Left ventricle myocardium superior (tissue), 1 donor: ENCODE measurements around the gene CALML3. TPM values are rescaled to one million over a fixed set of nuclear protein-coding genes. Genes with fewer than 3 reads are reported as not detected.
A peak's percentile ranks its signal among the peaks of the same experiment; 100 is the strongest.
"Not testable (repeated sequence)": the region's sequence is repeated elsewhere in the genome, so short reads cannot be mapped to it uniquely, and the experiment has no call there.

ENCODE experiments used
- ATAC-seq: fragments of 200-7000 bp; cut with Tn5 transposase; one replicate; pipeline ENCODE4 v1.9.1; 2020; ENCODE audit warnings: mild to moderate bottlenecking, moderate library complexity
- DNase-seq: peaks from one replicate; pipeline ENCODE4 v3.0.0-alpha.2; 2020
- intact Hi-C: fragments of 100-400 bp; cut with micrococcal nuclease; formaldehyde crosslinking; loops from one replicate; pipeline ENCODE4 v1.11.0; 2022
- total RNA-seq: library from RNA; stranded (reverse); fragmentation: NEBNext Ultra II Directional; extraction: Animal tissue kit (Norgen Biotek cat#: 25700); gene quantifications from one replicate; pipeline ENCODE4 v1.2.1, GENCODE V29; 2021
- donor health status: DM: no; HTN: yes; CAD: no; lungs with severe emphysema.

CALML3 gene
- total RNA-seq, 1 donor from 2014 or later = not detected

DNA sequence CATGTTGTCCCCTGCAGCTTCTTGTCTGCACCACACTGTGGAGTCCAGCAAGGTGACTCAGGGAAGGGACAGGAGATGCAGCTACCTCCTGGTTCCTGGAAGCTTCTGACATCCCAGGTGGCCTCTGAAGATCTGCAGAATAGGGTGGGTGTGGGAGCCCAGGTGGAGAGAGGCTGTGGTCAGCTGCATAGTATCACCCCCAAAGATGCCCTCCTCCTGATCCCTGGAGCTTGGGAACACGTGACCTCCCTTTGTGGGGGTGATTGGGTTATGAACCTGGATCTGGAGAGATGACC lies 25.4 kb downstream of the CALML3 start:
- intact Hi-C loops = no loop called here
- DNase-seq = no peak
- ATAC-seq = no peak

- intact Hi-C loops = no loop called here
- no peak for ATAC-seq
- DNase-seq = no peak
Observed at GRCh38 chr10:5550621-5551530, 26.1 kb downstream of the CALML3 start.

DNA sequence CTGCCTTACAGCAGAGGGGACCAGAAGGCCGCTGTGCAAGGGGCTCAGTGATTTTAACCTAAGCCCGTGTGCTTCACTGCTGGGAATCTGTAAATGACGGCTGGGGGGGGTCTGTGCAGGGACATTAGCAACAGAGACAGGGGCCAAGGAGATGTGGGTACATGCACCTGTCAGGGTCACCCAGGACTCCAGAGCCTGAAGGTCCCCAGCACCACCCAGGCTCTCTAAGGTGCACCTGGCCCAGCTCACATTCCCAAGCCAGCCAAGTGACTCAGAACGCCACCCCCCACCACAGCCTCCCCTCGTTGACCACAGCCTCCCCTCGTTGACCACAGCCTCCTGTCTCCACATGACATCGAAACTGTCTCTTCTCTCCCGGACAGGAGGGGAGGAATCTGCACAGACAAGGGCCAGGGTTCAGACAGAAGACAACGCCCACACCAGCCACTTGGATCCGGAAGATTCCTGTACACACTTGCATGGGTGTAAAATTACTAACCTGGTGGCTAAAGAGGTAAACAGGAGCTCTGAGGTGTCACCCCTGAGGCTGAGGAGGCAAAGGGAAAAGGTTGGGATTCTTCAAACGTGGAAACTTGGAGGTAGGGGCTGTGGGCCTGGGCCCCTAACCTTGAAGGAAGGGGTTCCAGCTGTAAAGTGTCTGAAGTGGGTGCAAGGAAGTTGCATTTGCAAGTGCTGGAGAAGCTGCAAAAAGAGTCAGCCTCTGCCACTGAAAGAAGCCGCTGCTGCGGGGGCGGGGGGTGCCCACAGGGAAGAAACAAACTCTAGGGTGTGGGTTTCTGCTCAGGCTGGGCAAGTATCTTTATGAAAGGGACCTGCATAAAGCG lies 27.0 kb downstream of the CALML3 start:
- intact Hi-C loops = no loop called here
- DNase-seq (no peak), ATAC-seq (no peak)

DNA sequence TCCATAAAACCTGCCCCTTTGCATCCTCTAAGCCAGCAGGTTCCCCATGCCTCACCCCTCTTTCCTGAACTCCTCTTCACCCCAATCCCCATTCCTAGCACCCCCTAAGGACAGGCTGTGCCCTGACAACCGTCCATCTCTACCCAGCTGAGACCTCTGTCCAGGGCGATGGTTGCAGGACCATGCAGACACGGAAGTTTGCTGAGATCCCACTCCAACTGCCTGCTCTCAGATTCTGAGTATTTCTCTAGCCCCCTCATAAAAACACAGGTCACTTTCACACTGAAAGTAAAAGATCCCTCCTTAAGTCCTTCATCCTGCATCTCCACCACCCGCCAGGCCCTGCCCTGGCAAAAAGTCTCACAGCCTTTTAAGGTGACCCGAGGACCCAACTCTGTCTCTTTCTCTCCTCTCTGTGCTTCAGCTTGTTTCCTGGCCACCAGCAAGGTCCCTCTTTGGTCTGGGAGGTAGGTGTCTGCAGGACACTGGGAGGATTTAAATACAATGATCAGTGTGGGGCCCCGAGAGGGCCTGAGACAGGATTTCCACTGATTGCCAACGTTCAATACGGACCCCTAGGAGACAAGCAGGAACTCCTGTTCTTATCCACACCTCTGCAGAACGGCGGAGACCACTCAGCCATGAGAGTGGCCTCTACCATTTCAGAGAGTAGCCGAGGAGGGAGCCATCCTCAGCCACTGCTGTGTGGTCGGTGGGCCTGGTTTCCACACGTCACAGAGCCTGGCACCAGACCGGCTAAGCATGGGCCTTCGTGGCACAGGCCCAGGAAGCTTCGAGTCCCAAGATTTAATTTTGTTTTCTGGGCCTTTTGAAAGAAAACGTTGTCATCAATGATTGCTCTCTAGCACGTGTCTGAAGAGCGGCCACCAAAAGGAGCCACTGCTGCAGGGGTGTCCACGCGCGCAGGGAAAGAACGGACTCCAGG lies 27.9 kb downstream of the CALML3 start:
- no peak for DNase-seq

DNA sequence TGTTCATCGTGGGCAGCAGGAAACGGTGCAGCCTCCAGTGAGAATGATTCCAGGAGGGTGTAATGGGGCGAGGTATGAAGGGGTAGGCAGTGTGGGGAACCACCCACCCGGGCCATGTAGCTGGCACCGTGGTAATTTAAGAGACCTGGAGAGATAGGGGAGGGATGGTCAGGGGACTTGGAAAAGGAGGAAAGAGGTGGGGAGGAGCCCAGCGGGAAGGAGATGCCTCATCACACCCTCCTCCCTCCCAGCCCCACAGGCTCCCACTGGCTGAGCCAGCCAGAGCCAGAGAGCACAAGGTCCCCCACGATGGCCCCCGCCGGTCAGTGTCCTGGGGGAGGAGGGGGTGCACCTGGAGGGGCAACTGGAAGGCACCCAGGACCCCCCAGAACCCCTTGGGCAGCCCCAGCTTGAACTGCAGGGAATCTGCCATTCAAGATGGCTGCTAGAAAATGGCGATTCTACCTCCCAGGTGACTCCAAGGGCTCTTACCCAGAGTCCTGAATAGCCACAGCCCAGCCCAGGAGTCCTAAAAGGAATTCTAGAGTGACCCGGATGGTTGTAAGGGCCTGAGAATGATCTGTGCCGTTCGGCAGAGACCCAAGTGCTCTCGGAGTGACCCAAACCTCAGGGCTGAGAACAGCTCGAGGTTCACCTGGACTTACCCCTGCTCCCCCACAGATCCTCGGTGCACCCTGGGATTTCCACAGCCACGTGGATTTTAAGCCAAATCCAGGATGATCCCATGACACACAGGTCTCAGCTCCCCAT lies 28.8 kb downstream of the CALML3 start:
- no peak for ATAC-seq
- intact Hi-C loops = no loop called here
- no peak for DNase-seq

More for the DNA sequence above, 27.9 kb downstream of the CALML3 start:
- intact Hi-C loops = no loop called here
- ATAC-seq = no peak

- no peak for DNase-seq
- intact Hi-C loops = no loop called here
Observed at GRCh38 chr10:5555021-5555510, 30.3 kb downstream of the CALML3 start.

DNA sequence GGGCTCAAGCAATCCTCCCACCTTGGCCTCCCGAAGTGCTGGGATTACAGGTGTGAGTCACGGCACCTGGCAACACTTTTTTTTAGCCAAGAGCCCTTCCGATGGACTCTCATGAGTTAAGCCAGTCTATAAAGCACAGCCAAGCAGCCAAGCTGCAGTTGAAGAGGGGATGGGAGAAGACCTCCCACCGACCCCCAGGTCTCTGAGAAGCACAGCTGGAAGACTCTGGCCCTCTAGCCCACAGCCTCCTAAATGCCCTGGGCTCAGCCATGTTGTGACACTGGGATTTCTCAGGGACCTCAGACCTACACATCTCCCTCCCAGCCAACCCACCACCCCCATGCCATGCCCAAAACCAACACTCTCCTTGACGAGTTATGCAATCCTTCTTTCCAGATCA lies 31.1 kb downstream of the CALML3 start:
- intact Hi-C loops = no loop called here
- DNase-seq (no peak), ATAC-seq (no peak)

More at GRCh38 chr10:5555021-5555510, 30.3 kb downstream of the CALML3 start:
- ATAC-seq = peak; percentile 24

DNA sequence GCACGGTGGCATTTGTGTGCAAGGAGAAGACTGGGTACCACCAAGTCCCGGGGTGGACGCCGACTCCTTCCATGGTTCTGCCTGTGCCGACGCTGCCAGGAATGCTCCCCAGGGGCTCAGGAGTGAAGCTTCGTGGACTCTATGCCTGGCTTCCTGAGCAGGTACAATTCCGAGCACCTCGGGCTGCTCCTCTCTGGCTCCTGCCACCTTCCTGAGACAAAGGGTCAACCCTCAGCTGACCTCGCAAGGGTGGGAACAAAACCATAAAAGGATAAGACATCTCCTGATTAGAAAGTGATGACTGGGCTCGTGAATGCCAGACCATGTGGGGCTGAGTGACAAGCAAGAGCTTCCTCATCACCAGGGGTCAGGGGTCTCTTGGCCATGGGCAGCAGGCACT lies 31.8 kb downstream of the CALML3 start:
- intact Hi-C loops = no loop called here
- DNase-seq (no peak), ATAC-seq (no peak)

DNA sequence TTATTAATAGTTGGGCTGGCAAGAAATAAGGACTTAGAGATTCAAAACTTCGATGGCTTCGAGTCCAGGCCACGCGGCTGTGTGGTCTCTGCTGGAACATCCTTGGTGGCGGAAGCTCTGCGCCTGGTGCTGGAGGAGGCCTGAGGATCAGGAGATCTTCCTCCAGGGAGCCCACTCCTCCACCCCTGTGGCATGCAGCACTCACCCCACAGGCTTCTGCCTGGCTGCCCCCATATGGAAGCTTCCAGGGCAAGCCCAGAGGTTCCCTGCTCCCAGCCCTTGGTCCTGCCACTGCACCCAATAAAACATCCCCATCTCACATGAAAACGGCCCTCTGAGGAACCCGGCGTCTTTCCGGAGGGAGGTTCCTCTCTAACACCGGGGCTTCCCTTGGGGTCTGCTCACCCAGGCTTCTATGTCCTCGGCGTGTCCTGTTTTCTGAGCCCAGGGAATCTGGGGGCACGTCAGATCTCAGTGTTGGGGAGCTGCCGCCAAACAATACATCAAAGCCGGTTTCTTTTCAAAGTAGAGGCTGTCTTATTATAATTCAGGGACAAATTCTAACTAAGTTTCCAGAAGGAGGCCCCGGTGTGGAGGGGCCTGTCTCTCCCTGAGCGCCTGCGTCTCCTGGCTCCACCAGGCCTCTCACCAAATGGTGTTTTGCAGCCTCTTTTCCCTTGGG lies 32.4 kb downstream of the CALML3 start:
- ATAC-seq (no peak), DNase-seq (no peak)
- intact Hi-C loops = no loop called here

DNA sequence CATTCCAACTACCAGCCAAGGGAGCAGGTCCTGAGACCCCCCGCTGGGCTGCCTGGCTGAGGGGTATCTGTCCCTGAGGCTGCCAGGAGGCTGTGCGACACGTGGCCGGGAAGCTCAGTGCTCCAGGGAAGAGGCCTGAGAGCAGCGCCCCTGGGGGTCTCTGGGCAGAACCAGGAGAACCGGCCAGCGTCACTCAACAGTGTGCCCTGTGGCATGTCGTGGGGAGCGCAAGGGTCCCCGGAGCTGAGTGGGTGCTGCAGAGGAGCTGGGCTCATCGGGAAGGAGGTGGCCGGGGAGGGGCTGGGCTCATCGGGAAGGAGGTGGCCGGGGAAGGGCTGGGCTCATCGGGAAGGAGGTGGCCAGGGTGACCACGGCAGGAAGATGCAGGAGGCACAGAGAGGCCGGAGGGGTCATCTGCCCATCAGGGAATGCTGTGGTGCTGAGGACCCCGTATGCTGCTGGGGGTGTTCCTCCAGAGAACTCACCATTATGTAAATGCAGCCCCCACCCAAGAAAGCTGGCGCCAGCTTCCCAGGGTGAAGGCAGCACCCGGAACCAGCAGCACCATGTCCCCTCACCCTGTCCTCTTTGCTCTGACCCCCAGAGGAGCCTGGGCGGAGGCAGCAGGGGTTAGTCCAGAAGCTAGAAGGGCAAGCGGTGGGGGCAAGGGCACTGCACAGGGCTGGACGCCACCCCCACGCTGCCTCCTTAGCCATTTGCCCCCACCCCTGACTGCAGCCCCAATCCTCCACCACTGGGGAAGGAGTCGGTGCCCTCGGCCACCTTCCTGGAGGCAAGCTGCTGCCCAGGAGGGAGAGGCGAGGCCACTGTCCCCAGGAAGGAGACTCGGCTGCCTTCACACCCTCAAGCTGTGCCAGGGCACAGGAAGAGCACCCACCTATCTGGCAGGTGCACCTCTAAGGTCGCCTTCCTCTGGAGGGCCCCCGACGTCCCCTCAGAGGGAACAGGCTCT lies 33.3 kb downstream of the CALML3 start:
- intact Hi-C loops = no loop called here

GRCh38 chr10:5559022-5559421 lies 34.3 kb downstream of the CALML3 start:
- ATAC-seq, DNase-seq, intact Hi-C loops: not testable (repeated sequence)

More for the DNA sequence above, 33.3 kb downstream of the CALML3 start:
- ATAC-seq = no peak
- no peak for DNase-seq

- DNase-seq = no peak
- no peak for ATAC-seq
- intact Hi-C loops = no loop called here
Observed at GRCh38 chr10:5559642-5560141, 34.9 kb downstream of the CALML3 start.

DNA sequence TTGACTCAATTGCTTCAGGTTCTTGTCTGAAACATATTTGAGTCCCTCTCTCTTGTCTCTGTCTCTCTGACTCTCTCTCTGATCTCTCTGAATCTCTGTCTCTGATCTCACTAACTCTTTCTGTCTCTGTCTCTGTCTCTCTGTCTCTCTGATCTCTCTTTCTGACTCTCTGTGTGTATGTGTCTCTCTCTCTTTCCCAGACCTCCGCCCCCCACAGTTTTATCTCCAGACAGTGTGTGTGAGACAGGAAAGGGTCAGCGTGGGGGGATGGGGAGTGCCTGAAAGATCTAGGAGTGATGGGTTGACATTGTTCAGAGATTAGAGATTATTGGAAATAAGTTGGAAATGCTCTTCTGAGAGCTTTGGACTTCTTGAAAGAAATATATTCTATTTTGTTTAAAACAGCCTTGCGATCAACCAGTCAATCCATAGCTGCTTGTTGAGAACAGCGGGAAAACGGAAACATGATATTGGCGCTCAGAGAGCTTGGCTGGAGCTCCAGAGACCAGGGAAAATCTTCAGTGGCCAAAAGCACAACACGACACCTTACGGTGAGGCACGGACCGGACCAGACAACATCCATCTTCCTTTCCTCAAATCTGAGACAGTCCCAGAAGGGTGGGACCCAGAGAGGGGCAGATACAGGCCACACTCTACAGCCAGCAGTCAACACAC lies 35.5 kb downstream of the CALML3 start:
- intact Hi-C loops = no loop called here
- DNase-seq (no peak), ATAC-seq (no peak)

DNA sequence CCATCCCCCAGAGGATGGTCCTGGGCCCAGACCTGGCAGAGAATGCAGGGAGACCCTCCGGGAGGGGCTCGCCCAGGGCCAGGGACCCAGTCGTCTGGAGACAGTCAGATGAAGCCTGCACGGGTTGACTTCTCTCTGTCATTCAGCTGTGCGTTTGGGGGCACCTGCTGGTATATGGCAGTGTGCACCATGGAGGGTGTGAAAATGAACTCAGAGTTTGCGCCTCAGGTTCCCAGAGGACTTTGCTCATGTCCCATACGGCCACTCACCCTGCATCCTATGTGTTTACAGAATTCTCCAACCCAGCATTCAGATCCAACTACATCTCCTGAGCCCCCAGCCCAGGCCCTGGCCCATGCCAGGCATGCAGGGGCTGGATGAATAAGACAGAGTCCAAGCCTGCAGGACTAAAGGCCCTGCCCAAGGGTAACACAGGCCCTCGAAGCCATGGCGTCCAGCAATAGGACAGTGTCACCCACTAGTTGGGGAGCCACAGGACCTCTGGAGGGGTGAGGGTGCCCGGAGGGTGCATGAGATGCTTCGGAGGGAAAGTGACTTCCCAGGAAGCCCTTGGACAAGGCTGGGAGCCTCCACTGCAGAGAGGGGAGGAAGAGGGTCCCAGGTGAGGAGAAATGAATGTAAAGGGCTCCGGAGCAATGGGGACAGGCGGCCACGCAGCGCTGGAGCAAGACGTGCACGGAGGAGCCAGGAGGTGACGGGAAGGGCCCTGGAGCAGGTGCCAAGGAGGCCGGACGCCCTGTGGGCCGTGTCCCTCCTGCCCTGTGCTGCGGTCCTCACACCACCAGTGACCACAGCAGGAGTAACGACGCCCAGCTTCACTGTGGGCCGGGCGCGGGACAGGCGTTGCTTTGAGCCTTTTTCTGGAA lies 36.3 kb downstream of the CALML3 start:
- intact Hi-C loops = no loop called here
- ATAC-seq (no peak), DNase-seq (no peak)
